CD4-positive, alpha-beta T cell treated with Interleukin-6 at 100 ng/mL for 8 hours (primary cell): ENCODE results near the gene NUMB.

Experiments
- DNase-seq: peaks from one replicate; pipeline ENCODE4 v3.0.0-alpha.2; 2020; ENCODE audit warnings: mixed read lengths, low spot score

Gene NUMB

DNA sequence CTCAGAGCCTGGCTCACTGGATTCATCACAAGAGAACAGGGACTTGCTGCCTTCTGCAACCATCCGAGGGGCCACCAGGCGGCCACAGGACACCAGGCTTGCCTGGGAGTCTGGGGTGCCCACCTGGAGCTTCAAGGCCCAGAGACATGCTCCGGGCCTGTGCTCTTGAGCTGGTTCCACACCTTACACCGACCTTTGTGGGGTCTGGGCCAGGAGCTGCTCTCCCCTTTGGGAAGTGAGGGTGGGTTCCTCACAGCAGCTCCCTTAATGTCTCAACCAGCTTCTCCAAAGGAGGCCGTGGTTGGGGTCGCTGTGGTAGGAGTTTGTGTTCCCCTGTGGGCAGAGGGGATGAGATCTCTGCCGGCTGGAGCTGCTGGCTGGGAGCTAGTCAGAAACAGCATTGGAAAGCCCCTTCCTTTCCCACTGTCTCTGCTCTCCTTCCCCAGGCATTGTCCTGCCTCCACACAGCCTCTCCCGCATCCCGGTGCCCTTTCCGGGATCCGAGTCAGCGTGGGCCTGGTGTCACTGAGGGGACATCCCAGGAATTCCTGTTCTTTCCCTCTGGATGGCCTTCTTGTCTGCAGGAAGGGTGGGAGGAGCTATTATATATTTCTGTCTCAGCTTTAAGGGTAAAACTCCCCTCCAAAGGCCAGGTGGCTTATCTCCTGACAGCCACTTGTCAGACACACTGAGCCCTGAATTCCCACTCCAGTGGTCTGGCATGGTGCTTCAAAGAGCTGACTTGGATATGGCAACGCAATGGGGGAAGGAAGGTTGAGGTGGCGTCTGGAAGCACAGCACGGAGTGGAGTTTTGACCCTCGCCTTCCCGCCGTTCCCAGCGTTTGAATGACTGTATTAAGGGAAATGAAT is 226.1 kb downstream of the NUMB start:
- DNase-seq, result no peak

DNA sequence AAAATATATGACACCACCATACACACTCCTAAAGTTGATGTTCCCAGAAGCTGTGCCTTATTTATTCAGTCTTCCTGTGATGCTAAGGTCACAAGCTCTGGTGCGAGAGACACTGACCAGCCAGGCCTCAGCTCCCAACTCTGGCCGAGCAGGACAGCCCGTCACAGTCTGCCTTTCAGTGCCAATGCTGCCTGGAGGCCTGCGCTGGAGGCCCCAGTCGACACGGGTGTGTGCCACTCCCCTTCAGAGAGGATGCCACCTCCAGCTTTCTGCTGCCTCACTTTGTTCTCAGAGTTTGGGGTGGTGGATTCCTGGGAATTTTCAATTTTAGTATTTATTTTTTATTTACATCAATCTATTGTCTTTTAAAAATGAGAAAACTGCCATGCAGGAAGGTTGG is 228.3 kb downstream of the NUMB start:
- DNase-seq, result no peak

DNA sequence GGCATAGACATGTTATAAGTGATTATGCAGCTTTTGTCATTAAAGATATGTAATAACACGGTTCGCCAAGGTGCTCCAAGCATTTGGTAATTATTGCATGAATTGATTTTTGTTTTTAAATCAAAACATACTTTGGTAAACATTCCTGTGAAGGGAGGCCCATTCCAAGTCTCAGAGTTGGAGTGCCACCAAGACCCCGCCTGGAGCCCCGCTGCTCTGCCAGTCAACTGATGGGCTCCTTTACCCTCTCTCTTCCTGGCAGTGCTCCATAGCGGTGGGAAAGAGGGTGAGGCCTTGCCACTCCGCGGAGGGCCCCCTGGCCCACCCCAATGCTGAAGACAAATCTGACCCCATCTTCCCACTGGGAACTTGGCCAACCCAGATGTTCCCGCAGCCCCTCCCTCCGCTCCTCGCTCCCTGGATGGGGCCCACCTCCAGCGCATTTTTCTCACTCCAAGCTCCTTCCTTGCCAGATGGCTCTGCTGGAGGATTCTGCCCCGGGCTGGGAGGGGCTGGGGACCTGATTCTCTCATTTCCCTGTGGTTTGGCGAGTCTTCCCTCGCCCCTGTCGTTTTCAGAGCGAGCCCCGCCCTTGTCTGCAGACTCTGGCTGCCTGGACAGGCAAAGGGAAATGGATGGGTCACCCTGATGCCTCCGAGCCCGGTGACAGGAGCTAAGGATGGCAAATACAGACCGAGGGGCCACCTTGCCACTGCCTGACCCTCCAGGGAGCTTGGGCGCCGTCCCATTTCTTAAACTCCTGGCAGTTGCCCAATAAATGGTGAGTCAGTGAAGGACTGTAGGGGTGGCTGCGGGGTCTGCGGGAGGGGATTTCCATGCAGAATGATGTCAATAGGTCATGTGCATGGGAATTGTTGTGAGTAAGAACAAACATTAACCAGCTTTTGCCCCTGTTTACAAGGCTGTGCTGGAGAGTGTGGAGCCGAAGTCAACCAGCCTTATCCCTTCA is 230.2 kb downstream of the NUMB start:
- no peak for DNase-seq

DNA sequence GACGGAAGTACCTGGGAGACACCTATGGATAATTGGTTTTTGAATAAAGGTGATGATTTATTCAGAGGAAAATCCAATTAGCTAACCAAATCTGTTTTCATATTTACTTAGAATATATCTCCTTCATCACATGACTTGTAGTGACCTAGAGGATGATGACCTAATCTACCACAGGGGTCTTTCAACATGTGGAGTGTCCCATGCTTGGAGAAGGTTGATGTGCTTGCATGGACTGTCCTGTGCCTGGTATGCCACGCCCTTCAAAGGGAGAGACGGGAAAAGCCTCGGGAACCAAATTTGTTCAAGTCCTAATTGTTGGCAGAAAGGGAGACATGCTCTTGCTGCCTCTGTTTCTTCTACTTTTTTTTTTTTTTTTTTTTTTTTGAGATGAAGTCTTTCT is 232.8 kb downstream of the NUMB start:
- no peak for DNase-seq
